ENCODE data around the gene NAV1. TPM values are rescaled to one million over a fixed set of nuclear protein-coding genes. Genes with fewer than 3 reads are reported as not detected.

The NAV1 gene
- total and polyA plus RNA-seq, 9 of the 15 experiments (the other 6 are each of a cell fraction or from before 2014, with no cell fraction given) = 0.91 to 16.8 (median 3.2) TPM

DNA sequence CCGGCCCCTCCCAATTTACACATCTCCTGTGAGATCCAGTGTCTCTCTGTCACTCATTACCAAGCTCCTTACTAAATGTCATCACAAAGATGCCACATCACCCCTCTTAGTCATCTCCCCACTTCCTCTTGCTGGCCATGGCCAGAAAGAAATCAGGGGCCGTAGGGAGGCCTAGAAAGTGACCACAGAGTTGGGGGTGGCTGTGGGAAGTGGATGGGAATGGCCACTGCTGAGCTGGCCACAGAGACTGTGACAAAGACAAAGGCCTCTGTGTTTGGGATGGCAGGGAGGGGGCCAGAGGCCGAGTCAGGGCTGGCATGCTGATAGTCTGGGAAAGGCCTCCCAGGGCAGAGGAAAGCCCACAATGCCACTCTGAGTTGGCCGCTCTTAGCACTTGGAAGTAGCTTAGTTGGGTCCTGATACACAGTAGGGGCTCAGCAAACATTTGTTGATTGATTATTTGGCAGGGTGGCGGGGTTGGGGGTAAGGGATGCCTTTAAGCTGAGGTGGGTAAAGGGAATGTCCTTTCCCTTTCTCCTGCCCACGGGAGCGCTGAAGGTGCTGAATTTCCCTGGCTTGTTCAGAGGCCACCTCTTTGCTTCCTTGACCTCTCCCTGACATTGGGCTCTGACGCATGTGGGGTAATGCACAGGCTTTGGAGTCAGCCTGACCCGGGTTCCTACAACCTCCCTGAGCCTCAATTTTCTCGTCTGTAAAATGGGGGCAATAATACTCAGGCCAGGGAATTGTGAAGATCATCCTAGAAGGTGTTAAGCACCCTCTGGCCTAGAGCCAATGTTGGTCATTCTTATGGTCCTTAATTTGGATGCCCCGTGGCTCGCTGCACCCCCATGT lies 13.2 kb downstream of the NAV1 start (continued):
- TF ChIP-seq NR1H2 (CRISPR knock-in tag; IDR thresholded peaks at IDR 0.05) = no peak
- TF ChIP-seq ELF1 (tag; IDR thresholded peaks at IDR 0.05) = no peak
- no peak for TF ChIP-seq ZNF644 (tag; IDR thresholded peaks at IDR 0.05; ENCODE audit: low read depth)
- TF ChIP-seq, protein P1, sequence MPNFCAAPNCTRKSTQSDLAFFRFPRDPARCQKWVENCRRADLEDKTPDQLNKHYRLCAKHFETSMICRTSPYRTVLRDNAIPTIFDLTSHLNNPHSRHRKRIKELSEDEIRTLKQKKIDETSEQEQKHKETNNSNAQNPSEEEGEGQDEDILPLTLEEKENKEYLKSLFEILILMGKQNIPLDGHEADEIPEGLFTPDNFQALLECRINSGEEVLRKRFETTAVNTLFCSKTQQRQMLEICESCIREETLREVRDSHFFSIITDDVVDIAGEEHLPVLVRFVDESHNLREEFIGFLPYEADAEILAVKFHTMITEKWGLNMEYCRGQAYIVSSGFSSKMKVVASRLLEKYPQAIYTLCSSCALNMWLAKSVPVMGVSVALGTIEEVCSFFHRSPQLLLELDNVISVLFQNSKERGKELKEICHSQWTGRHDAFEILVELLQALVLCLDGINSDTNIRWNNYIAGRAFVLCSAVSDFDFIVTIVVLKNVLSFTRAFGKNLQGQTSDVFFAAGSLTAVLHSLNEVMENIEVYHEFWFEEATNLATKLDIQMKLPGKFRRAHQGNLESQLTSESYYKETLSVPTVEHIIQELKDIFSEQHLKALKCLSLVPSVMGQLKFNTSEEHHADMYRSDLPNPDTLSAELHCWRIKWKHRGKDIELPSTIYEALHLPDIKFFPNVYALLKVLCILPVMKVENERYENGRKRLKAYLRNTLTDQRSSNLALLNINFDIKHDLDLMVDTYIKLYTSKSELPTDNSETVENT (CRISPR knock-in tag; IDR thresholded peaks at IDR 0.05) = no peak
- TF ChIP-seq L3MBTL2 (IDR thresholded peaks at IDR 0.05) = no peak
- TF ChIP-seq FUS (optimal IDR thresholded peaks at IDR 0.05; ENCODE audit: low read depth, low read length) = no peak
- peak; percentile 77; the same call in 1 of the 2 replicates for TF ChIP-seq SMARCC2 (IDR thresholded peaks at IDR 0.05; ENCODE audit: low read depth)
- TF ChIP-seq CBX2 (IDR thresholded peaks at IDR 0.05; ENCODE audit: insufficient read depth, low read length, poor library complexity, severe bottlenecking) = no peak
- 0 out of 4 replicates have a peak, but pooled peaks have one; percentile 13 to 18 for TF ChIP-seq NRF1 (conservative IDR thresholded peaks at IDR 0.05 in 1 of 2, IDR thresholded peaks at IDR 0.05 in 1 of 2)
- TF ChIP-seq POLR2G (IDR thresholded peaks at IDR 0.05; ENCODE audit: low read depth, low read length) = no peak
- peak; percentile 87 for TF ChIP-seq RBM25 (IDR thresholded peaks at IDR 0.05; ENCODE audit: low read depth, low read length, severe bottlenecking)
- TF ChIP-seq ZNF347 (CRISPR knock-in tag; IDR thresholded peaks at IDR 0.05; ENCODE audit: low read depth) = no peak
- no peak for TF ChIP-seq BCL6 (CRISPR knock-in tag; IDR thresholded peaks at IDR 0.05)
- TF ChIP-seq NCOA6 (IDR thresholded peaks at IDR 0.05) = no peak
- TF ChIP-seq KLF1 (tag; IDR thresholded peaks at IDR 0.05) = no peak
- no peak for TF ChIP-seq MIER1 (IDR thresholded peaks at IDR 0.05; ENCODE audit: low read depth)
- no peak for TF ChIP-seq TAL1 (IDR thresholded peaks at IDR 0.05)
- no peak for TF ChIP-seq XRCC5 (IDR thresholded peaks at IDR 0.05; ENCODE audit: low read depth, low read length)
- no peak for TF ChIP-seq CBFA2T2 (conservative IDR thresholded peaks at IDR 0.05)
- no peak for TF ChIP-seq MED1 (CRISPR knock-in tag; IDR thresholded peaks at IDR 0.05; ENCODE audit: borderline replicate concordance)
- no peak for TF ChIP-seq ZC3H11A (IDR thresholded peaks at IDR 0.05; ENCODE audit: low read depth, low read length)
- TF ChIP-seq JUNB (CRISPR knock-in tag; conservative IDR thresholded peaks at IDR 0.05) = 0 out of 2 replicates have a peak, but pooled peaks have one; percentile 37
- TF ChIP-seq YBX1 (IDR thresholded peaks at IDR 0.05) = no peak
- TF ChIP-seq GATAD2B (IDR thresholded peaks at IDR 0.05; ENCODE audit: borderline replicate concordance) = no peak
- TF ChIP-seq ZNF239 (CRISPR knock-in tag; IDR thresholded peaks at IDR 0.05) = no peak

Measured in K562 (cell line).